HepG2 (cell line): ENCODE results near the gene SLC25A51. TPM values are rescaled to one million over a fixed set of nuclear protein-coding genes. Genes with fewer than 3 reads are reported as not detected.

Experiments used
- ATAC-seq: fragments of 200-7000 bp; cut with Tn5 transposase; 3 replicates; pipeline ENCODE4 v1.9.1; 2020; ENCODE audit warnings: mild to moderate bottlenecking, moderate library complexity
- BruUV-seq: library from RNA; stranded (reverse); fragments of 400-500 nt; replicated peaks from 2 replicates; lab custom pipeline; 2021; lab: Mats Ljungman, UMichigan
- CTCF ChIA-PET: fragments of 300-600 bp; formaldehyde crosslinking; extraction: SDS; loops from one replicate; lab custom pipeline; 2021; ENCODE audit warnings: low total read pairs, inconsistent platforms, low intra/inter-chr PET ratio; lab: Yijun Ruan, JAX
- POLR2A ChIA-PET: fragments of 350-600 bp; sonication (Branson Sonifier 250); formaldehyde crosslinking; loops from one replicate; lab custom pipeline; 2020; ENCODE audit warnings: antibody characterized with exemption, inconsistent platforms; lab: Yijun Ruan, JAX
- DNase-seq: peaks from one replicate; pipeline ENCODE4 v3.0.0-alpha.2; 2015; ENCODE audit warnings: low spot score
- FAIRE-seq: peaks from 3 replicates; lab custom pipeline; 2011; peaks lifted over from hg19 to GRCh38; lab: Jason Lieb, UNC
- H2AFZ ChIP-seq: one replicate; pipeline ENCODE4 v1.6.1; 2011; ENCODE audit warnings: low read length, inconsistent platforms
- H3K27ac ChIP-seq: fragments of 300-600 bp; 3 replicates; pipeline ENCODE4 v1.8.0; 2011; ENCODE audit warnings: mixed run types, mild to moderate bottlenecking, mixed read lengths, low read length, inconsistent platforms; ENCODE audit not compliant: insufficient read depth; ENCODE audit errors: extremely low read length
- H3K27me3 ChIP-seq, 2 experiments: fragments of 200-600 bp in 1 of 2; 2 replicates in 1 of 2; 3 replicates in 1 of 2; pipeline versions ENCODE4 v1.6.0 to v1.8.0; 2011; ENCODE audit warnings: low read length in 2 of 2, mild to moderate bottlenecking in 2 of 2, moderate library complexity in 2 of 2, inconsistent platforms in 1 of 2; ENCODE audit not compliant: insufficient read depth in 2 of 2, control insufficient read depth in 1 of 2
- H3K36me3 ChIP-seq, 2 experiments: fragments of 200-600 bp in 1 of 2; replicated peaks in 1 of 2; 2 replicates in 1 of 2; 3 replicates in 1 of 2; pipeline versions ENCODE4 v1.5.1 to v1.8.0; 2011; ENCODE audit warnings: low read length in 2 of 2, inconsistent platforms in 1 of 2; ENCODE audit not compliant: insufficient read depth in 2 of 2, control insufficient read depth in 1 of 2
- H3K4me1 ChIP-seq: 2 replicates; pipeline ENCODE4 v1.5.1; 2012; ENCODE audit warnings: low read length, inconsistent platforms; ENCODE audit not compliant: insufficient read depth
- H3K4me2 ChIP-seq: 2 replicates; pipeline ENCODE4 v1.6.0; 2011; ENCODE audit warnings: low read depth, low read length, inconsistent platforms
- H3K4me3 ChIP-seq, 3 experiments: fragments of 200-600 bp in 1 of 3; sonication (generic), shearing (Covaris generic) in 1 of 3; replicated peaks in 1 of 3; 2 replicates each; pipeline ENCODE4 v1.5.1; 2011 to 2016; ENCODE audit warnings: low read length in 3 of 3, inconsistent platforms in 2 of 3, low read depth in 2 of 3, mild to moderate bottlenecking in 2 of 3, control low read depth in 1 of 3, mixed read lengths in 1 of 3; ENCODE audit not compliant: insufficient read depth in 1 of 3
- H3K79me2 ChIP-seq: one replicate; pipeline ENCODE4 v1.6.1; 2011; ENCODE audit warnings: low read length, inconsistent platforms; ENCODE audit not compliant: insufficient read depth
- H3K9ac ChIP-seq: 2 replicates; pipeline ENCODE4 v1.6.0; 2011; ENCODE audit warnings: mild to moderate bottlenecking, low read depth, low read length, inconsistent platforms; ENCODE audit not compliant: insufficient read depth
- H3K9me3 ChIP-seq: 2 replicates; pipeline ENCODE4 v1.5.1; 2012; ENCODE audit warnings: mild to moderate bottlenecking, low read length
- H4K20me1 ChIP-seq: 2 replicates; pipeline ENCODE4 v1.6.0; 2011; ENCODE audit warnings: inconsistent platforms, mild to moderate bottlenecking, low read length, moderate library complexity; ENCODE audit not compliant: insufficient read depth
- CCAR2 ChIP-seq: fragments of 200-400 bp; formaldehyde crosslinking; optimal IDR thresholded peaks from 2 replicates; pipeline ENCODE3; 2018; ENCODE audit warnings: low read depth, mild to moderate bottlenecking, low read length, moderate library complexity
- CENPBD1 ChIP-seq: sonication (generic); formaldehyde crosslinking; IDR thresholded peaks from 2 replicates; pipeline ENCODE4 v1.8.0; 2022; ENCODE audit warnings: missing genetic modification reagents, low read depth, mild to moderate bottlenecking, borderline replicate concordance
- HNRNPH1 ChIP-seq: fragments of 200-400 bp; formaldehyde crosslinking; optimal IDR thresholded peaks from 2 replicates; pipeline ENCODE3; 2017; ENCODE audit warnings: mild to moderate bottlenecking, low read depth, low read length
- KDM2A ChIP-seq: sonication (generic); formaldehyde crosslinking; IDR thresholded peaks from 2 replicates; pipeline ENCODE4 v1.4.0; 2020; ENCODE audit warnings: low read depth, missing genetic modification reagents, borderline replicate concordance
- KDM5B ChIP-seq: sonication (generic); formaldehyde crosslinking; IDR thresholded peaks from 2 replicates; pipeline ENCODE4 v1.4.0; 2020; ENCODE audit warnings: missing genetic modification reagents, mild to moderate bottlenecking, borderline replicate concordance
- STAG1 ChIP-seq: sonication (generic); formaldehyde crosslinking; IDR thresholded peaks from 2 replicates; pipeline ENCODE4 v1.4.0; 2020; ENCODE audit warnings: missing genetic modification reagents
- ZFP36 ChIP-seq: fragments of 150-350 bp; IDR thresholded peaks from 2 replicates; pipeline ENCODE4 v1.6.1; 2018; ENCODE audit warnings: borderline replicate concordance, low read length, low read depth; ENCODE audit not compliant: partially characterized antibody
- ZFY ChIP-seq: sonication (generic); formaldehyde crosslinking; IDR thresholded peaks from 2 replicates; pipeline ENCODE4 v1.4.0; 2020; ENCODE audit warnings: missing genetic modification reagents
- ZNF501 ChIP-seq: sonication (generic); formaldehyde crosslinking; IDR thresholded peaks from 2 replicates; pipeline ENCODE4 v1.5.1; 2020; ENCODE audit warnings: mild to moderate bottlenecking, moderate library complexity, missing genetic modification reagents
- ZNF598 ChIP-seq: sonication (generic); formaldehyde crosslinking; IDR thresholded peaks from 2 replicates; pipeline ENCODE4 v1.5.1; 2020; ENCODE audit warnings: mild to moderate bottlenecking, missing genetic modification reagents, borderline replicate concordance
- WGBS: methylation state at CpG from one replicate; pipeline ENCODE4 v1.1.6; 2017; ENCODE audit warnings: low lambda C conversion rate; 5-methylcytosine and 5-hydroxymethylcytosine counted together
- in situ Hi-C: cut with HindIII; loops from 2 replicates; pipeline ENCODE4 v1.10.0; 2017; ENCODE audit warnings: low pct_unique_long_range_greater_than_20kb; ENCODE audit not compliant: extremely low pct_ligation_motif_present
- intact Hi-C: fragments of 100-400 bp; cut with micrococcal nuclease; formaldehyde crosslinking; loops from one replicate; pipeline ENCODE4 v1.10.0; 2022; ENCODE audit not compliant: unreplicated experiment
- polyA plus RNA-seq, 8 experiments: library from polyadenylated mRNA; depleted of rRNA in 3 of 8; stranded (reverse) in 7 of 8; unstranded in 1 of 8; fragments of >200 nt; fragmentation: Illumina TruSeq in 4 of 8; extraction: Trizol in 4 of 8; gene quantifications; 2 replicates each; pipeline versions ENCODE4 v1.2.1 to v1.2.3, GENCODE V29; 2011 to 2016; ENCODE audit warnings: low read depth in 4 of 8, missing spikeins in 1 of 8, mixed read lengths in 1 of 8; ENCODE audit not compliant: insufficient read depth in 1 of 8
- total RNA-seq, 5 experiments: library from RNA; depleted of rRNA; stranded (reverse); fragments of >200 nt; fragmentation: Illumina TruSeq; extraction: Trizol; gene quantifications; 2 replicates each; pipeline ENCODE4 v1.2.3, GENCODE V29; 2016; ENCODE audit warnings: low read depth in 1 of 5
- TF ChIP-seq, protein P1 (sequence below): IDR thresholded peaks from 2 replicates; pipeline ENCODE4 v1.6.1; 2016; ENCODE audit warnings: low read depth, borderline replicate concordance
- TF ChIP-seq, protein P2 (sequence below): sonication (generic); formaldehyde crosslinking; IDR thresholded peaks from 2 replicates; pipeline ENCODE4 v1.4.0; 2020; ENCODE audit warnings: mild to moderate bottlenecking, missing genetic modification reagents

SLC25A51 gene
- total and polyA plus RNA-seq, 2 of the 13 experiments (the other 11 are each of a cell fraction or from before 2014, with no cell fraction given) = 14.6 to 37.7 TPM

- DNase-seq = no peak
- H3K27ac ChIP-seq = no peak overlapping the region
- H3K4me3 ChIP-seq = no peak overlapping the region
- H4K20me1 ChIP-seq = no peaks in the 10 kb centered on the region
- no TSS peak for BruUV-seq
- CTCF ChIA-PET = no interaction called here
- peaks cover 7% of the 10 kb centered on the region; the same call in 1 of the 2 replicates for H3K9me3 ChIP-seq
- no peaks in the 10 kb centered on the region for H3K79me2 ChIP-seq
- in situ Hi-C loops (no loop called here), intact Hi-C loops (no loop called here)
- no peak for TF ChIP-seq CENPBD1 (CRISPR knock-in tag)
- no peak for TF ChIP-seq ZNF598 (CRISPR knock-in tag)
- TF ChIP-seq STAG1 (CRISPR knock-in tag) = no peak
- TF ChIP-seq ZNF501 (CRISPR knock-in tag) = no peak
- no peak for TF ChIP-seq ZFP36
- TF ChIP-seq KDM5B = no peak
- TF ChIP-seq CCAR2 = no peak
- no peak for TF ChIP-seq ZFY (CRISPR knock-in tag)
- TF ChIP-seq KDM2A (CRISPR knock-in tag) = no peak
- TF ChIP-seq, all 625 proteins: peak for 0
- FAIRE-seq (no peak), ATAC-seq (no peak)
- POLR2A ChIA-PET = no interaction called here
- Histone ChIP-seq H3K4me2 (no peak overlapping the region), H2AFZ (no peak overlapping the region), H3K9ac (no peak overlapping the region), H3K4me1 (no peaks in the 10 kb centered on the region), H3K27me3 (no peaks in the 10 kb centered on the region), H3K36me3 (0 out of 5 replicates have a peak, but pooled peaks cover 1 to 4% of the 10 kb centered on the region in 2 experiments)
- WGBS = 100% methylated on average over 2 of the region's 2 CpGs
Measured at GRCh38 chr9:37873955-37874354, 30.0 kb downstream of the SLC25A51 start.

DNA sequence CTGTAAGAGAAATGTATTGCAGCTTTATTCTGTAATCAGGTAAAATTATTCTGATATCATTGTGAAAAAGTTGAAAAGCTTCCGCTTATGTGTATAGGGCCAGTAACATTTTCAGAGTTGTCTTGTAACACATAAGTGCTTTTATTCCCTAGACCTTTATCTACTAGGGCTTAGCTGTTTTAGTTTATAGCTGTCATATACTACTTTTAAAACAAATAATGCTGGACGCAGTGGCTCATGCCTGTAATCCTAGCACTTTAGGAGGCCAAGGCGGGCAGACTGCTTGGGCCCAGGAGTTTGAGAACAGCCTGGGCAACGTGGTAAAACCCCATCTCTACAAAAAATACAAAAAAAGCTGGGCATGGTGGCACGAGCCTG is 33.1 kb downstream of the SLC25A51 start:
- ATAC-seq = no peak
- no peak for DNase-seq
- in situ Hi-C loops = no loop called here
- BruUV-seq = no TSS peak
- intact Hi-C loops = no loop called here
- no peak overlapping the region for H2AFZ ChIP-seq
- H3K4me2 ChIP-seq = no peak overlapping the region
- no peaks in the 10 kb centered on the region for H3K36me3 ChIP-seq
- no peaks in the 10 kb centered on the region for H3K79me2 ChIP-seq
- H3K27ac ChIP-seq = no peak overlapping the region
- ChIA-PET CTCF (no interaction called here), POLR2A (no interaction called here)
- no peaks in the 10 kb centered on the region for H3K9me3 ChIP-seq
- no peaks in the 10 kb centered on the region for H3K27me3 ChIP-seq
- FAIRE-seq = no peak
- H3K4me3 ChIP-seq = no peak overlapping the region
- WGBS = 88% methylated on average over 5 of the region's 5 CpGs
- no peaks in the 10 kb centered on the region for H4K20me1 ChIP-seq
- H3K4me1 ChIP-seq = no peaks in the 10 kb centered on the region
- no peak overlapping the region for H3K9ac ChIP-seq
- TF ChIP-seq, protein P1, sequence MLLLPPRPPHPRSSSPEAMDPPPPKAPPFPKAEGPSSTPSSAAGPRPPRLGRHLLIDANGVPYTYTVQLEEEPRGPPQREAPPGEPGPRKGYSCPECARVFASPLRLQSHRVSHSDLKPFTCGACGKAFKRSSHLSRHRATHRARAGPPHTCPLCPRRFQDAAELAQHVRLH (CRISPR knock-in tag) = no peak
- TF ChIP-seq, protein P2, sequence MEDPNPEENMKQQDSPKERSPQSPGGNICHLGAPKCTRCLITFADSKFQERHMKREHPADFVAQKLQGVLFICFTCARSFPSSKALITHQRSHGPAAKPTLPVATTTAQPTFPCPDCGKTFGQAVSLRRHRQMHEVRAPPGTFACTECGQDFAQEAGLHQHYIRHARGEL = no peak
- no peak for TF ChIP-seq HNRNPH1
